Erythroblast (primary cell): ENCODE data around the gene BARHL1.

ENCODE experiments used
- GATA1 ChIP-seq: IDR thresholded peaks from 2 replicates; pipeline ENCODE4 v1.6.1; 2011; ENCODE audit warnings: low read depth, mild to moderate bottlenecking, control low read depth, low read length, moderate library complexity
- POLR2A ChIP-seq: IDR thresholded peaks from 2 replicates; pipeline ENCODE4 v1.6.1; 2011; ENCODE audit warnings: mild to moderate bottlenecking, low read length

DNA sequence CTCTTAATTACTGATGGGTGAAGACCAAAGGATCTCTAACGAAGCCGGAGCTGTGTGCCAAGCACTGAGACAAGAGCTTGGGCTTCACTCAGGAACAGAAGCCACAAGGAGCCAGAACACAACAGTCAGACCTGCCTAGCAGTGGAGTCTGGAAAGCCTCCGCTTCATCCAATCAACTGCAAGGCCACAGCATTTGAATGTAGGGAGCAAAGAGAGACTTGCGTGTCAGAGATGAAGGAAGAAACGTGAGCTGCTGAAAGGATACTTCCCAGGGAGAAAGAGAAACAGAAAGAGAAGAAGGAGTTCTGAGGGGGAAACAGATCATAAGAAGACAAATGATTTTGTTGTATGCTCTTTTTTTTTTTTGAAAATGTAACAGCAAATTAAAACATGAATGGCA is 43.9 kb downstream of the BARHL1 start:
- TF ChIP-seq POLR2A (no peak), GATA1 (no peak)
